GM13976 (cell line): ENCODE measurements around the gene WNK1.
A peak's percentile ranks its signal among the peaks of the same experiment; 100 is the strongest.

ENCODE experiments used
- DNase-seq: peaks from one replicate; pipeline ENCODE4 v3.0.0; 2012; ENCODE audit warnings: low spot score
- CTCF ChIP-seq: IDR thresholded peaks from 2 replicates; pipeline ENCODE4 v1.5.1; 2012; ENCODE audit warnings: borderline replicate concordance, mild to moderate bottlenecking; ENCODE audit not compliant: insufficient read depth; ENCODE audit errors: extremely low read depth, missing control alignments, control extremely low read depth
- in situ Hi-C: fragments of 300-500 bp; cut with MboI; formaldehyde crosslinking; loops from one replicate; pipeline ENCODE4 v1.12.0; 2022; ENCODE audit warnings: low sequenced_read_pairs, mixed read lengths, inconsistent platforms; ENCODE audit not compliant: unreplicated experiment

WNK1 gene

DNA sequence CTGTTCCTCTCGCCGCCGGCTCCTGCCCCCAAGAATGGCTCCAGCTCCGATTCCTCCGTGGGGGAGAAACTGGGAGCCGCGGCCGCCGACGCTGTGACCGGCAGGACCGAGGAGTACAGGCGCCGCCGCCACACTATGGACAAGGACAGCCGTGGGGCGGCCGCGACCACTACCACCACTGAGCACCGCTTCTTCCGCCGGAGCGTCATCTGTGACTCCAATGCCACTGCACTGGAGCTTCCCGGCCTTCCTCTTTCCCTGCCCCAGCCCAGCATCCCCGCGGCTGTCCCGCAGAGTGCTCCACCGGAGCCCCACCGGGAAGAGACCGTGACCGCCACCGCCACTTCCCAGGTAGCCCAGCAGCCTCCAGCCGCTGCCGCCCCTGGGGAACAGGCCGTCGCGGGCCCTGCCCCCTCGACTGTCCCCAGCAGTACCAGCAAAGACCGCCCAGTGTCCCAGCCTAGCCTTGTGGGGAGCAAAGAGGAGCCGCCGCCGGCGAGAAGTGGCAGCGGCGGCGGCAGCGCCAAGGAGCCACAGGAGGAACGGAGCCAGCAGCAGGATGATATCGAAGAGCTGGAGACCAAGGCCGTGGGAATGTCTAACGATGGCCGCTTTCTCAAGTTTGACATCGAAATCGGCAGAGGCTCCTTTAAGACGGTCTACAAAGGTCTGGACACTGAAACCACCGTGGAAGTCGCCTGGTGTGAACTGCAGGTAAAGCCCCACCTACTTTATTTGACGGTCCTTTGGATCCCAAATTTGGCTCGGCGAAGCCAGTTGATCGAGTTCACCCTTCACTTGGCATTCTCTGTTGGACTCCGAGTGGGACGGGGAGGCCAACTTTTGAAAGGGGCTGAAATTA lies 1.5 kb downstream of the WNK1 start:
- TF ChIP-seq CTCF: no peak
- DNase-seq: peak; percentile 49
- in situ Hi-C loops: no loop called here

- DNase-seq: no peak
- TF ChIP-seq CTCF: no peak
- in situ Hi-C loops: no loop called here
These were observed 2.1 kb downstream of the WNK1 start for GRCh38 chr12:754473-754820.

GRCh38 chr12:754851-755562 lies 2.6 kb downstream of the WNK1 start:
- no peak for TF ChIP-seq CTCF
- peak; percentile 65 for DNase-seq
- in situ Hi-C loops: no loop called here

DNA sequence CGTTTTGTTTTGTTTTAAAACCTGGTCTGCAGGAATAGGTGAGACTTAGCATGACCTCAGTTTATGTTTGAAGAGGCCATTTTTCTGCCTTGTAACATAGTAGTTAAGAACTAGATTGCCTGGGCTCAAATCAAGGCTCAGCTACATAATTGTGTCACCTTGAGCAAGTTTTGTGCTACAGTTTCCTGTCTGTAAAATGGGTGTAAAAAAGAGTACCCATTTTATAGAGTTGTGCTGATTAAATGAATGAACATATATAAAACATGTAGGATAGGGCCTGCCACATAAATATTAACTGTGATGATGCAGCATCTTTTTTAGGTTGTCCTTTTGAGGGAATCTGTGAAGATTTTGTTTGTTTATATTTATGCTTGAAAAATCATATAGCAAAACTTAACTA lies 7.2 kb downstream of the WNK1 start:
- in situ Hi-C loops: no loop called here
- no peak for TF ChIP-seq CTCF

DNA sequence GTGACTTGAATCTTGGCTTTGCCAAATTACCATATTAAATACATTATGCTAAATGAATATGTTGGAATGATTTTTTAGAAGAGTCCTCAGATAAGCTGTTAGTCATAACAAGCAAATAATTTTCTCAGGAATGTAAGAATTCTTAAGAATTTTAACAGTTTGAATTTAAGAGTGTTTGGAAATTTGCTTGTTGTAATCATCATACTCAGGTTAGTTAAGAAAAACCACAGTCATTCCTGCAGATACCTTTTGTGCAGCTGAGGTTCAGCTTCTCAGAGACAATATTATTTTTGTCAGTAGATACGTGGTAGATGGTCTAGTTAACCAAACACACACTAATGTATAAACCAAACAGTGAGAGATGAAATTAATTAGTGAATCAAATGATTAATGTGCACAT lies 8.9 kb downstream of the WNK1 start:
- in situ Hi-C loops: no loop called here
- no peak for TF ChIP-seq CTCF
- no peak for DNase-seq

More for the DNA sequence above, 7.2 kb downstream of the WNK1 start:
- no peak for DNase-seq

- no peak for DNase-seq
- no peak for TF ChIP-seq CTCF
- in situ Hi-C loops: no loop called here
These were observed 13.5 kb downstream of the WNK1 start for GRCh38 chr12:765840-766239.
